G401 (cell line): ENCODE data around the gene PDP2. TPM values are rescaled to one million over a fixed set of nuclear protein-coding genes. Genes with fewer than 3 reads are reported as not detected.

Source experiments
- total RNA-seq: library from RNA; depleted of rRNA; stranded (reverse); fragments of >200 nt; shearing (Covaris generic); gene quantifications from 2 replicates; pipeline ENCODE4 v1.2.3, GENCODE V29; 2014; rRNA removed

Gene PDP2
- total RNA-seq, 1 experiment from 2014 or later, result 13.8 TPM

Other genes starting within 250 kb of the PDP2 start
- gene CMTM4, start 183.8 kb upstream of the PDP2 start, total RNA-seq, result 11.9 and 22.5 TPM in 2 replicates
- 41.6 and 63.4 TPM in 2 replicates for gene DYNC1LI2, start 128.9 kb upstream of the PDP2 start, total RNA-seq
- not detected in 2 replicates for gene TERB1, start 78.9 kb upstream of the PDP2 start, total RNA-seq
- 154 and 162 TPM in 2 replicates for gene NAE1, start 49.5 kb upstream of the PDP2 start, total RNA-seq
- not detected in 2 replicates for gene CA7, start 36.1 kb upstream of the PDP2 start, total RNA-seq
- 0.25 TPM in 1 of 2 replicates, not detected in the other for gene CDH16, start 38.4 kb downstream of the PDP2 start, total RNA-seq
- gene RRAD, start 45.0 kb downstream of the PDP2 start, total RNA-seq, result 0.25 TPM in 1 of 2 replicates, not detected in the other
- gene CIAO2B, start 53.9 kb downstream of the PDP2 start, total RNA-seq, result 140 and 172 TPM in 2 replicates
- gene CES2, start 55.0 kb downstream of the PDP2 start, total RNA-seq, result 41.2 and 45.0 TPM in 2 replicates
- gene CES3, start 80.8 kb downstream of the PDP2 start, total RNA-seq, result 3.8 and 4.9 TPM in 2 replicates
- gene CES4A, start 108.1 kb downstream of the PDP2 start, total RNA-seq, result 0.34 TPM in 1 of 2 replicates, not detected in the other
- gene CBFB, start 148.6 kb downstream of the PDP2 start, total RNA-seq, result 17.0 and 40.9 TPM in 2 replicates
- gene PHAF1, start 229.4 kb downstream of the PDP2 start, total RNA-seq, result 35.3 and 40.9 TPM in 2 replicates